Lower leg skin (tissue), 3 donors: ENCODE measurements around the gene APOBEC3B.

Source experiments
- POLR2A ChIP-seq, 2 donors: fragments of 450-650 bp; IDR thresholded peaks; one replicate each; pipeline ENCODE4 v1.6.1; 2016 to 2017; ENCODE audit warnings: antibody characterized with exemption in 2 of 2, mild to moderate bottlenecking in 1 of 2, moderate library complexity in 1 of 2
- TF ChIP-seq, protein P1 (sequence below), 3 donors: fragments of 450-650 bp; IDR thresholded peaks; one replicate each; pipeline ENCODE4 v1.5.1; 2016; ENCODE audit warnings: antibody characterized with exemption in 3 of 3, mild to moderate bottlenecking in 3 of 3, moderate library complexity in 2 of 3

DNA sequence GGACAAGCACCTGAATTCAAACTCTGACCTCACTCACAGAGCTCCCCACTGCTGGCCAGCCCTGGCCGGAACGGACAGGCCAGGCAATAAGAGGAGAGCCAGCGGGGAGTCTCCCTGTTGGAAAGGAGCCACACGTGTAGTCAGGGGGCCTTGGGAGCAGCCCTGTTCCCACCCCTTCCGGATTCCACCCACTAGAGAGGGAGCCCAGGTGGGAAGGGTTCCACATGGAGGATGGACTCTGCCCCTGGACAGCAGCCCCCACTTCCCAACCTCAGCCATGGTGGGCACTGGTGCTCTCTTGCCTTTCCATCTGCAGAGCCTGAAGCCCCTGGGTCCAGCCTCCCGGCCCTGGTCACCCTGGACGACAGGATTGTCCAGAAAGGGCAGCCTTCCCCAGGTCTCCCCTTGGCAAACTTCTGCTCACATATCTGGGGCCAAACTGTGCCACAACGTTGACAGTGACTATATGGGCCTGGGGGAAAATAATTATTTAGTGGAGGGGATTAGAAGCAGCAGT is 32.2 kb upstream of the APOBEC3B start:
- TF ChIP-seq, protein P1, sequence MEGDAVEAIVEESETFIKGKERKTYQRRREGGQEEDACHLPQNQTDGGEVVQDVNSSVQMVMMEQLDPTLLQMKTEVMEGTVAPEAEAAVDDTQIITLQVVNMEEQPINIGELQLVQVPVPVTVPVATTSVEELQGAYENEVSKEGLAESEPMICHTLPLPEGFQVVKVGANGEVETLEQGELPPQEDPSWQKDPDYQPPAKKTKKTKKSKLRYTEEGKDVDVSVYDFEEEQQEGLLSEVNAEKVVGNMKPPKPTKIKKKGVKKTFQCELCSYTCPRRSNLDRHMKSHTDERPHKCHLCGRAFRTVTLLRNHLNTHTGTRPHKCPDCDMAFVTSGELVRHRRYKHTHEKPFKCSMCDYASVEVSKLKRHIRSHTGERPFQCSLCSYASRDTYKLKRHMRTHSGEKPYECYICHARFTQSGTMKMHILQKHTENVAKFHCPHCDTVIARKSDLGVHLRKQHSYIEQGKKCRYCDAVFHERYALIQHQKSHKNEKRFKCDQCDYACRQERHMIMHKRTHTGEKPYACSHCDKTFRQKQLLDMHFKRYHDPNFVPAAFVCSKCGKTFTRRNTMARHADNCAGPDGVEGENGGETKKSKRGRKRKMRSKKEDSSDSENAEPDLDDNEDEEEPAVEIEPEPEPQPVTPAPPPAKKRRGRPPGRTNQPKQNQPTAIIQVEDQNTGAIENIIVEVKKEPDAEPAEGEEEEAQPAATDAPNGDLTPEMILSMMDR (IDR thresholded peaks at IDR 0.05) = no peak
- TF ChIP-seq POLR2A (IDR thresholded peaks at IDR 0.05) = no peak
